LNCaP clone FGC (cell line): ENCODE data around the gene CD53.

Source experiments
- DNase-seq: peaks from one replicate; pipeline ENCODE4 v3.0.0-alpha.2; 2011; ENCODE audit warnings: low read depth
- H3K4me3 ChIP-seq: 2 replicates; pipeline ENCODE4 v1.5.1; 2011; ENCODE audit warnings: mild to moderate bottlenecking, low read depth, low read length, control low read depth
- TF ChIP-seq, protein P1 (sequence below): IDR thresholded peaks from 2 replicates; pipeline ENCODE4 v1.5.1; 2012; ENCODE audit warnings: mild to moderate bottlenecking; ENCODE audit not compliant: control insufficient read depth, insufficient read depth; ENCODE audit errors: extremely low read depth

CD53 gene

GRCh38 chr1:110915804-110916203 lies 42.9 kb downstream of the CD53 start:
- no peak for DNase-seq
- no peak overlapping the region for H3K4me3 ChIP-seq
- TF ChIP-seq, protein P1, sequence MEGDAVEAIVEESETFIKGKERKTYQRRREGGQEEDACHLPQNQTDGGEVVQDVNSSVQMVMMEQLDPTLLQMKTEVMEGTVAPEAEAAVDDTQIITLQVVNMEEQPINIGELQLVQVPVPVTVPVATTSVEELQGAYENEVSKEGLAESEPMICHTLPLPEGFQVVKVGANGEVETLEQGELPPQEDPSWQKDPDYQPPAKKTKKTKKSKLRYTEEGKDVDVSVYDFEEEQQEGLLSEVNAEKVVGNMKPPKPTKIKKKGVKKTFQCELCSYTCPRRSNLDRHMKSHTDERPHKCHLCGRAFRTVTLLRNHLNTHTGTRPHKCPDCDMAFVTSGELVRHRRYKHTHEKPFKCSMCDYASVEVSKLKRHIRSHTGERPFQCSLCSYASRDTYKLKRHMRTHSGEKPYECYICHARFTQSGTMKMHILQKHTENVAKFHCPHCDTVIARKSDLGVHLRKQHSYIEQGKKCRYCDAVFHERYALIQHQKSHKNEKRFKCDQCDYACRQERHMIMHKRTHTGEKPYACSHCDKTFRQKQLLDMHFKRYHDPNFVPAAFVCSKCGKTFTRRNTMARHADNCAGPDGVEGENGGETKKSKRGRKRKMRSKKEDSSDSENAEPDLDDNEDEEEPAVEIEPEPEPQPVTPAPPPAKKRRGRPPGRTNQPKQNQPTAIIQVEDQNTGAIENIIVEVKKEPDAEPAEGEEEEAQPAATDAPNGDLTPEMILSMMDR, result no peak

DNA sequence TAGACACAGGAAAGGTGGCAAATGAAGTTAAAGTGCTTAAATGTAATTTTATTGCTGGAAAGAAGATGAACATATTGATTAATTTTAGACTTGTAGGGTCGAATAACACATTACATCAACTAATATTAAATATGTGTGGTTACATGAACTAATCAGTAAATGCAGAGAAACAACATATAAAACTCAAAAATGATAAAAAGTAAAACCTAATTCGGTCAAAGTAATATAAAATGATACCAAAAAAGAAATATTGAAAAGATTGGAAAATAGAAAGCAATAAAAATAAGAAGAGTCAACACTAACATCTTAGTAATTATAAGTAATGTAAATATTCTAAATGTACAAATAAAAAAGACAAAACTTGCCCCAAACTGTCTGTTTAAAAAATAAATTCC lies 43.3 kb downstream of the CD53 start:
- TF ChIP-seq, protein P1, result no peak
- H3K4me3 ChIP-seq, result no peak overlapping the region
- DNase-seq, result no peak

GRCh38 chr1:110916669-110917306 lies 43.8 kb downstream of the CD53 start:
- no peak overlapping the region for H3K4me3 ChIP-seq
- TF ChIP-seq, protein P1, result no peak
- DNase-seq, result no peak

GRCh38 chr1:110918016-110918415 lies 45.1 kb downstream of the CD53 start:
- no peak overlapping the region for H3K4me3 ChIP-seq
- TF ChIP-seq, protein P1, result no peak

GRCh38 chr1:110921953-110922352 lies 49.0 kb downstream of the CD53 start:
- DNase-seq, result no peak
- TF ChIP-seq, protein P1, result no peak
- H3K4me3 ChIP-seq, result no peak overlapping the region

More at GRCh38 chr1:110918016-110918415, 45.1 kb downstream of the CD53 start:
- DNase-seq, result no peak

GRCh38 chr1:110927484-110928075 lies 54.6 kb downstream of the CD53 start:
- no peak for DNase-seq
- TF ChIP-seq, protein P1, result no peak
- no peak overlapping the region for H3K4me3 ChIP-seq

- H3K4me3 ChIP-seq, result no peak overlapping the region
- TF ChIP-seq, protein P1, result no peak
- no peak for DNase-seq
These were observed 55.2 kb downstream of the CD53 start for GRCh38 chr1:110928191-110928590.
